SW 1271 (cell line): ENCODE results near the gene REM1.
A peak's percentile ranks its signal among the peaks of the same experiment; 100 is the strongest.
"Not testable (repeated sequence)": the region's sequence is repeated elsewhere in the genome, so short reads cannot be mapped to it uniquely, and the experiment has no call there.

Experiments
- DNase-seq, 2 experiments: peaks; one replicate each; lab custom pipeline; 2025; lab: John Stamatoyannopoulos, UW

Gene REM1

GRCh38 chr20:31474758-31475427 is at the start of gene REM1, which contains the start of gene DEFB124:
TSS of gene REM1 (plus strand) at chr20:31475288. CDS start at chr20:31476446, 1,158 bp downstream.
TSS of gene DEFB124 (minus strand) at chr20:31475127. CDS start at chr20:31473013, 2,114 bp downstream.
- no peak for DNase-seq

GRCh38 chr20:31425797-31426196 is 49.3 kb upstream of the REM1 start:
- DNase-seq: no peak

GRCh38 chr20:31426891-31427551 is 48.1 kb upstream of the REM1 start:
- DNase-seq: not testable (repeated sequence)

GRCh38 chr20:31427576-31427975 is 47.5 kb upstream of the REM1 start:
- not testable (repeated sequence) for DNase-seq

GRCh38 chr20:31430568-31431115 is 44.4 kb upstream of the REM1 start:
- DNase-seq: no peak

- no peak for DNase-seq
Observed at GRCh38 chr20:31440012-31440659, 35.0 kb upstream of the REM1 start, which contains the start of gene DEFB123. TSS of gene DEFB123 (plus strand) at chr20:31440632. CDS start at chr20:31440699, 67 bp downstream.

GRCh38 chr20:31446084-31446819 is 28.8 kb upstream of the REM1 start:
- DNase-seq: no peak

- no peak for DNase-seq
Observed at GRCh38 chr20:31449511-31450414, 25.3 kb upstream of the REM1 start.

- no peak for DNase-seq
Observed at GRCh38 chr20:31452575-31452974, 22.5 kb upstream of the REM1 start.

GRCh38 chr20:31454361-31454760 is 20.7 kb upstream of the REM1 start:
- DNase-seq: peak in 1 of 2 experiments; percentile 42

GRCh38 chr20:31470946-31471345 is 4.1 kb upstream of the REM1 start:
- not testable (repeated sequence) for DNase-seq

GRCh38 chr20:31472395-31473330 is 2.4 kb upstream of the REM1 start:
- no peak for DNase-seq

- DNase-seq: no peak
Observed at GRCh38 chr20:31473331-31474096, 1.6 kb upstream of the REM1 start.

- no peak for DNase-seq
Observed at GRCh38 chr20:31474097-31474436, 1.0 kb upstream of the REM1 start.

GRCh38 chr20:31475472-31476293 is 595 bp downstream of the REM1 start:
- DNase-seq: no peak

- DNase-seq: no peak
Observed at GRCh38 chr20:31476294-31476585, 1.2 kb downstream of the REM1 start.

- DNase-seq: no peak
Observed at GRCh38 chr20:31476643-31477215, 1.6 kb downstream of the REM1 start.

GRCh38 chr20:31484001-31484400 is 8.9 kb downstream of the REM1 start:
- DNase-seq: no peak
